H9 (cell line): ENCODE measurements around the gene ZNF746. TPM values are rescaled to one million over a fixed set of nuclear protein-coding genes. Genes with fewer than 3 reads are reported as not detected.

ENCODE experiments used
- DNase-seq: peaks from one replicate; pipeline ENCODE4 v3.0.0-alpha.2; 2017
- H2AFZ ChIP-seq: one replicate; pipeline ENCODE4 v1.6.1; 2013; ENCODE audit warnings: mild to moderate bottlenecking, low read length, control low read depth, moderate library complexity
- H2AK5ac ChIP-seq: 2 replicates; pipeline ENCODE4 v1.6.1; 2013; ENCODE audit warnings: low read length, control low read depth, mixed read lengths; ENCODE audit not compliant: insufficient read length
- H2BK120ac ChIP-seq: one replicate; pipeline ENCODE4 v1.6.1; 2013; ENCODE audit warnings: low read depth, mild to moderate bottlenecking, low read length, control low read depth, inconsistent platforms; ENCODE audit not compliant: poor library complexity, severe bottlenecking
- H2BK12ac ChIP-seq: 2 replicates; pipeline ENCODE4 v1.6.1; 2013; ENCODE audit warnings: low read length, control low read depth, mixed read lengths, low read depth; ENCODE audit not compliant: insufficient read length
- H2BK15ac ChIP-seq: 2 replicates; pipeline ENCODE4 v1.6.1; 2013; ENCODE audit warnings: low read depth, low read length, control low read depth
- H2BK20ac ChIP-seq: one replicate; pipeline ENCODE4 v1.6.1; 2013; ENCODE audit warnings: low read depth, mild to moderate bottlenecking, low read length, control low read depth, inconsistent platforms; ENCODE audit not compliant: poor library complexity, severe bottlenecking
- H2BK5ac ChIP-seq: 2 replicates; pipeline ENCODE4 v1.6.1; 2013; ENCODE audit warnings: low read length, control low read depth, mixed read lengths; ENCODE audit not compliant: insufficient read length
- H3K14ac ChIP-seq: 2 replicates; pipeline ENCODE4 v1.6.1; 2013; ENCODE audit warnings: low read length, control low read depth; ENCODE audit not compliant: insufficient read depth
- H3K18ac ChIP-seq: 2 replicates; pipeline ENCODE4 v1.6.1; 2013; ENCODE audit warnings: low read depth, mild to moderate bottlenecking, mixed read lengths, low read length, control low read depth; ENCODE audit not compliant: insufficient read length
- H3K23ac ChIP-seq: 2 replicates; pipeline ENCODE4 v1.6.1; 2013; ENCODE audit warnings: low read length, control low read depth, mixed read lengths, low read depth; ENCODE audit not compliant: insufficient read length
- H3K23me2 ChIP-seq: 2 replicates; pipeline ENCODE4 v1.6.1; 2013; ENCODE audit warnings: low read depth, mild to moderate bottlenecking, mixed read lengths, low read length, control low read depth; ENCODE audit not compliant: insufficient read length, poor library complexity, severe bottlenecking
- H3K27ac ChIP-seq: 2 replicates; pipeline ENCODE4 v1.5.1; 2013; ENCODE audit warnings: low read length, control low read depth, mixed read lengths, low read depth; ENCODE audit not compliant: insufficient read length
- H3K27me3 ChIP-seq: 2 replicates; pipeline ENCODE4 v1.6.1; 2013; ENCODE audit warnings: low read length, control low read depth, inconsistent platforms; ENCODE audit not compliant: insufficient read depth
- H3K4ac ChIP-seq: 2 replicates; pipeline ENCODE4 v1.6.1; 2013; ENCODE audit warnings: low read depth, mild to moderate bottlenecking, control low read depth, inconsistent platforms, low read length, moderate library complexity
- H3K4me1 ChIP-seq: 2 replicates; pipeline ENCODE4 v1.6.1; 2013; ENCODE audit warnings: low read length, control low read depth, inconsistent platforms; ENCODE audit not compliant: insufficient read depth
- H3K4me2 ChIP-seq: 2 replicates; pipeline ENCODE4 v1.6.1; 2013; ENCODE audit warnings: low read length, control low read depth, mixed read lengths; ENCODE audit not compliant: insufficient read length, insufficient read depth
- H3K56ac ChIP-seq: 2 replicates; pipeline ENCODE4 v1.6.1; 2013; ENCODE audit warnings: low read depth, mild to moderate bottlenecking, mixed read lengths, low read length, control low read depth; ENCODE audit not compliant: insufficient read length
- H3K79me1 ChIP-seq: 2 replicates; pipeline ENCODE4 v1.6.1; 2013; ENCODE audit warnings: low read depth, mild to moderate bottlenecking, moderate library complexity, low read length, control low read depth, inconsistent platforms; ENCODE audit not compliant: insufficient read depth, poor library complexity, severe bottlenecking
- H3K79me2 ChIP-seq: 2 replicates; pipeline ENCODE4 v1.6.1; 2013; ENCODE audit warnings: low read length, control low read depth, inconsistent platforms; ENCODE audit not compliant: insufficient read depth
- H3K9ac ChIP-seq: 2 replicates; pipeline ENCODE4 v1.6.1; 2013; ENCODE audit warnings: low read length, control low read depth, mixed read lengths; ENCODE audit not compliant: insufficient read length; ENCODE audit errors: extremely low read depth
- H3K9me3 ChIP-seq: one replicate; pipeline ENCODE4 v1.6.1; 2013; ENCODE audit warnings: low read depth, low read length, inconsistent platforms; ENCODE audit not compliant: control insufficient read depth
- H3T11ph ChIP-seq: one replicate; pipeline ENCODE4 v1.6.1; 2013; ENCODE audit warnings: mild to moderate bottlenecking, low read length, control low read depth, inconsistent platforms
- H4K20me1 ChIP-seq: one replicate; pipeline ENCODE4 v1.6.1; 2013; ENCODE audit not compliant: control insufficient read depth, insufficient read length, insufficient read depth
- H4K5ac ChIP-seq: 2 replicates; pipeline ENCODE4 v1.6.1; 2013; ENCODE audit warnings: low read depth, mild to moderate bottlenecking, mixed read lengths, low read length, control low read depth; ENCODE audit not compliant: insufficient read length
- H4K8ac ChIP-seq: replicated peaks from 2 replicates; pipeline ENCODE4 v1.6.1; 2013; ENCODE audit warnings: low read length, control low read depth, mixed read lengths, low read depth; ENCODE audit not compliant: insufficient read length
- H4K91ac ChIP-seq: 2 replicates; pipeline ENCODE4 v1.6.1; 2013; ENCODE audit warnings: low read depth, mild to moderate bottlenecking, moderate library complexity, mixed read lengths, low read length, control low read depth; ENCODE audit not compliant: insufficient read length
- H3K27ac Mint-ChIP-seq, 3 experiments: 2 replicates in 2 of 3; 3 replicates in 1 of 3; pipeline ENCODE4 v1.8.0; 2020 to 2021; ENCODE audit warnings: mixed read lengths in 3 of 3, mild to moderate bottlenecking in 1 of 3, moderate library complexity in 1 of 3
- H3K27me3 Mint-ChIP-seq: 2 replicates; pipeline ENCODE4 v1.8.0; 2021; ENCODE audit warnings: low read depth, mild to moderate bottlenecking, moderate library complexity, mixed read lengths
- H3K36me3 Mint-ChIP-seq, 3 experiments: 2 replicates in 2 of 3; 3 replicates in 1 of 3; pipeline ENCODE4 v1.8.0; 2020 to 2021; ENCODE audit warnings: low read depth in 3 of 3, mixed read lengths in 3 of 3; ENCODE audit not compliant: insufficient read depth in 1 of 3
- H3K4me1 Mint-ChIP-seq, 2 experiments: 2 replicates each; pipeline ENCODE4 v1.8.0; 2020; ENCODE audit warnings: mixed read lengths in 2 of 2
- H3K4me3 Mint-ChIP-seq, 2 experiments: 2 replicates in 1 of 2; 3 replicates in 1 of 2; pipeline ENCODE4 v1.8.0; 2020 to 2021; ENCODE audit warnings: mild to moderate bottlenecking in 2 of 2, mixed read lengths in 2 of 2, moderate library complexity in 1 of 2
- H3K9me3 Mint-ChIP-seq, 2 experiments: 2 replicates in 1 of 2; 3 replicates in 1 of 2; pipeline ENCODE4 v1.8.0; 2020; ENCODE audit warnings: mild to moderate bottlenecking in 2 of 2, mixed read lengths in 2 of 2, moderate library complexity in 1 of 2
- CTCF ChIP-seq: fragments of 200-600 bp; sonication (generic); conservative IDR thresholded peaks from 3 replicates; pipeline ENCODE4 v1.8.0; 2021; ENCODE audit warnings: antibody characterized with exemption, mild to moderate bottlenecking
- WGBS: extraction: QIAGEN DNeasy Blood & Tissue Kit; methylation state at CpG from one replicate; pipeline ENCODE4 v1.1.7; 2013; ENCODE audit warnings: missing lambda C conversion rate, low lambda C conversion rate, mixed read lengths; ENCODE audit not compliant: insufficient read length; ENCODE audit errors: extremely low coverage; 5-methylcytosine and 5-hydroxymethylcytosine counted together
- total RNA-seq: library from RNA; stranded (reverse); gene quantifications from 2 replicates; pipeline ENCODE4 v1.2.1, GENCODE V29; 2021

Gene ZNF746
- total RNA-seq, 1 experiment from 2014 or later: 26.7 TPM

DNA sequence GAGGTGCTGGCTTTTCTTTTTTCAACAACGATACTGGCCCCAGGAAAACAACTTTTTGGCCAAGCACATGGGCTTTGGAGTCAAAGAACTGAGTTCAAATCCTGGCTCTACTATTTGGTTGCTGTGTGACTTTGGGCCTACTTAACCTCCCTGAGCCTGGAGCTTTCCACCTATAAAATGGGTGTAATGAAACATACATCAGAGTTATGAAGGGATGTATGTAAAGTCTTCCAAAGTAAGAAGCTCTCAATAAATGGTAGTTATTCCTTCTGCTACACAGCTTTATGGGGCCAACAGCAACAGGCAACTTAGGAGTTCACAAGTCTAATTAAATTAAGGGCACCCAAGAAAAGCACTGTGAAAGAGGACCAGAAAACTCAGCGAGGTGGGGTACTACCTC is 69.7 kb downstream of the ZNF746 start:
- H3K27me3 ChIP-seq: no peaks in the 10 kb centered on the region
- H3K4me2 ChIP-seq: no peak overlapping the region
- no peak overlapping the region for H4K8ac ChIP-seq
- H3K27ac ChIP-seq: no peak overlapping the region
- H3K27me3 Mint-ChIP-seq: peaks cover 14% of the 10 kb centered on the region
- no peak overlapping the region for H4K5ac ChIP-seq
- no peak overlapping the region for H3K23ac ChIP-seq
- H3K56ac ChIP-seq: no peak overlapping the region
- no peak overlapping the region for H4K91ac ChIP-seq
- H3K14ac ChIP-seq: no peak overlapping the region
- H3K9ac ChIP-seq: no peak overlapping the region
- no peaks in the 10 kb centered on the region for H3K23me2 ChIP-seq
- H3K4me1 ChIP-seq: no peaks in the 10 kb centered on the region
- no peak overlapping the region for H2BK12ac ChIP-seq
- H3K4me3 Mint-ChIP-seq: no peak overlapping the region
- no peak overlapping the region for H3K18ac ChIP-seq
- H3T11ph ChIP-seq: no peak overlapping the region
- no peak overlapping the region for H2AFZ ChIP-seq
- H3K4ac ChIP-seq: no peak overlapping the region
- H3K4me1 Mint-ChIP-seq: no peaks in the 10 kb centered on the region
- H3K9me3 ChIP-seq: no peaks in the 10 kb centered on the region
- no peak for DNase-seq
- H3K36me3 Mint-ChIP-seq: peaks cover 7 to 18% (median 13%) of the 10 kb centered on the region in 3 experiments; a peak in 5 of 7 replicates
- H3K27ac Mint-ChIP-seq: no peak overlapping the region
- H2BK120ac ChIP-seq: no peak overlapping the region
- H3K79me1 ChIP-seq: no peaks in the 10 kb centered on the region
- no peak overlapping the region for H2BK5ac ChIP-seq
- no peaks in the 10 kb centered on the region for H3K9me3 Mint-ChIP-seq
- H2AK5ac ChIP-seq: no peak overlapping the region
- no peak overlapping the region for H2BK20ac ChIP-seq
- H3K79me2 ChIP-seq: no peaks in the 10 kb centered on the region
- no CpG with 5 or more reads among the region's 2 CpGs for WGBS
- no peak for TF ChIP-seq CTCF
- H2BK15ac ChIP-seq: no peak overlapping the region
- no peaks in the 10 kb centered on the region for H4K20me1 ChIP-seq
